Thyroid gland (tissue), 4 donors: ENCODE measurements around the gene RPRML. TPM values are rescaled to one million over a fixed set of nuclear protein-coding genes. Genes with fewer than 3 reads are reported as not detected.
"Not testable (repeated sequence)": the region's sequence is repeated elsewhere in the genome, so short reads cannot be mapped to it uniquely, and the experiment has no call there.

Experiments used
- DNase-seq, 2 donors: peaks; one replicate each; pipeline ENCODE4 v3.0.0-alpha.2; 2019
- H3K27ac ChIP-seq, 3 donors: fragments of 200-600 bp; sonication (generic); 1 replicate in 2 of 3; 2 replicates in 1 of 3; pipeline ENCODE4 v1.5.1; 2016 to 2019; ENCODE audit warnings: mild to moderate bottlenecking in 1 of 3, moderate library complexity in 1 of 3
- H3K27me3 ChIP-seq: fragments of 200-600 bp; sonication (generic); one replicate; pipeline ENCODE4 v1.5.1; 2019
- H3K36me3 ChIP-seq, 2 donors: fragments of 200-600 bp; sonication (generic); one replicate each; pipeline ENCODE4 v1.5.1; 2016 to 2019
- H3K4me1 ChIP-seq, 2 donors: fragments of 200-600 bp; sonication (generic); one replicate each; pipeline ENCODE4 v1.5.1; 2017 to 2019
- H3K4me3 ChIP-seq, 3 donors: fragments of 200-600 bp; sonication (generic); replicated peaks in 1 of 3; 1 replicate in 2 of 3; 2 replicates in 1 of 3; pipeline ENCODE4 v1.5.1; 2016; ENCODE audit warnings: mild to moderate bottlenecking in 1 of 3
- H3K9me3 ChIP-seq: fragments of 200-600 bp; sonication (generic); one replicate; pipeline ENCODE4 v1.5.1; 2017
- CTCF ChIP-seq, 6 experiments: fragments of 200-600 bp in 3 of 6; fragments of 450-650 bp in 3 of 6; sonication (generic) in 3 of 6; IDR thresholded peaks; one replicate each; pipeline ENCODE4 v1.5.1; 2016 to 2019; ENCODE audit warnings: antibody characterized with exemption in 6 of 6, mild to moderate bottlenecking in 2 of 6, inconsistent platforms in 1 of 6, moderate library complexity in 1 of 6
- POLR2A ChIP-seq, 2 donors: fragments of 450-650 bp; IDR thresholded peaks; one replicate each; pipeline ENCODE4 v1.6.1; 2017; ENCODE audit warnings: antibody characterized with exemption in 2 of 2, mild to moderate bottlenecking in 2 of 2, moderate library complexity in 1 of 2
- WGBS, 2 donors: methylation state at CpG; one replicate each; pipeline ENCODE4 v1.1.5; 2017; 5-methylcytosine and 5-hydroxymethylcytosine counted together
- intact Hi-C: fragments of 100-400 bp; cut with DNase I; formaldehyde crosslinking; loops from one replicate; pipeline ENCODE4 v1.15.1; 2023
- total RNA-seq, 4 donors: library from RNA; depleted of rRNA; stranded (reverse); fragments of >200 nt; gene quantifications; one replicate each; pipeline ENCODE4 v1.2.3, GENCODE V29; 2016

Gene RPRML
- not detected for total RNA-seq

- Histone ChIP-seq H3K4me1 (peaks cover 17 to 20% of the 10 kb centered on the region in 2 donors), H3K36me3 (no peaks in the 10 kb centered on the region), H3K27me3 (peaks cover 13% of the 10 kb centered on the region), H3K4me3 (peak within 1 kb of the TSS; percentile 22 to 80 (median 46)), H3K9me3 (no peaks in the 10 kb centered on the region), H3K27ac (no peak within 1 kb of the TSS)
- peak; percentile 26 to 28 for DNase-seq
- intact Hi-C loops = no loop called here
- WGBS, 2 donors = 3 to 5% methylated on average over 17 to 22 of the region's 57 CpGs
- no peak for TF ChIP-seq CTCF (IDR thresholded peaks at IDR 0.05)
- TF ChIP-seq POLR2A (IDR thresholded peaks at IDR 0.05) = no peak
These were observed at the start of gene RPRML for GRCh38 chr17:46979147-46979863. Gene RPRML, minus strand, starts transcription at chr17:46979253. Its CDS starts 246 bp downstream, at chr17:46979007.

GRCh38 chr17:47016966-47017365, 37.9 kb upstream of the RPRML start:
- WGBS, 2 donors = 96% methylated on average over 10 of the region's 15 CpGs; no CpG with 5 or more reads in 1 of the 2 donors
- H3K36me3 ChIP-seq, H3K4me3 ChIP-seq, intact Hi-C loops, DNase-seq, H3K9me3 ChIP-seq, H3K27ac ChIP-seq, H3K4me1 ChIP-seq, H3K27me3 ChIP-seq: not testable (repeated sequence)

- no peak overlapping the region for H3K4me3 ChIP-seq
- H3K9me3 ChIP-seq = no peaks in the 10 kb centered on the region
- no peaks in the 10 kb centered on the region for H3K4me1 ChIP-seq
- TF ChIP-seq POLR2A (IDR thresholded peaks at IDR 0.05) (no peak), CTCF (IDR thresholded peaks at IDR 0.05) (no peak)
- no peaks in the 10 kb centered on the region for H3K36me3 ChIP-seq
- H3K27ac ChIP-seq = no peak overlapping the region
- DNase-seq = no peak
- H3K27me3 ChIP-seq = no peaks in the 10 kb centered on the region
- WGBS, 2 donors = 87 to 89% methylated on average over 2 of the region's 2 CpGs
- intact Hi-C loops = no loop called here
These were observed 34.3 kb upstream of the RPRML start for GRCh38 chr17:47013341-47013740.

- intact Hi-C loops = no loop called here
- DNase-seq = no peak
- Histone ChIP-seq H3K36me3 (no peaks in the 10 kb centered on the region), H3K9me3 (no peaks in the 10 kb centered on the region), H3K4me1 (no peaks in the 10 kb centered on the region), H3K4me3 (no peak overlapping the region), H3K27ac (no peak overlapping the region), H3K27me3 (no peaks in the 10 kb centered on the region)
- TF ChIP-seq POLR2A (IDR thresholded peaks at IDR 0.05) (no peak), CTCF (IDR thresholded peaks at IDR 0.05) (no peak)
These were observed 33.4 kb upstream of the RPRML start for GRCh38 chr17:47012457-47012856.

- H3K4me1 ChIP-seq = no peaks in the 10 kb centered on the region
- H3K36me3 ChIP-seq = no peaks in the 10 kb centered on the region
- H3K4me3 ChIP-seq = no peak overlapping the region
- no peaks in the 10 kb centered on the region for H3K9me3 ChIP-seq
- H3K27ac ChIP-seq = no peak overlapping the region
- WGBS, 2 donors = 95 to 96% methylated on average over 8 to 14 of the region's 14 CpGs
- TF ChIP-seq POLR2A (IDR thresholded peaks at IDR 0.05) = no peak
- no peak for TF ChIP-seq CTCF (IDR thresholded peaks at IDR 0.05)
- DNase-seq = no peak
- no peaks in the 10 kb centered on the region for H3K27me3 ChIP-seq
- intact Hi-C loops = no loop called here
These were observed 30.9 kb upstream of the RPRML start for GRCh38 chr17:47009759-47010594.
